Mesenchymal stem cell (in vitro differentiated cells and primary cell): Measurements from ENCODE around the gene ACADVL.

ENCODE experiments used
- DNase-seq: peaks from one replicate; pipeline ENCODE4 v3.0.0-alpha.2; 2013
- H2AFZ ChIP-seq: one replicate; pipeline ENCODE4 v1.6.1; 2013; ENCODE audit warnings: low read depth, mild to moderate bottlenecking, control low read depth, inconsistent platforms, low read length, moderate library complexity
- H2AK5ac ChIP-seq: 2 replicates; pipeline ENCODE4 v1.6.1; 2013; ENCODE audit warnings: low read length, moderate library complexity, mild to moderate bottlenecking, inconsistent platforms; ENCODE audit not compliant: severe bottlenecking
- H2BK120ac ChIP-seq: one replicate; pipeline ENCODE4 v1.6.1; 2013; ENCODE audit warnings: low read depth, mild to moderate bottlenecking, inconsistent platforms, low read length, moderate library complexity
- H2BK12ac ChIP-seq, 2 experiments: one replicate each; pipeline ENCODE4 v1.6.1; 2013; ENCODE audit warnings: inconsistent platforms in 2 of 2, low read length in 2 of 2, mild to moderate bottlenecking in 2 of 2, moderate library complexity in 2 of 2, control low read depth in 1 of 2
- H2BK15ac ChIP-seq: one replicate; pipeline ENCODE4 v1.6.1; 2013; ENCODE audit warnings: mild to moderate bottlenecking, low read depth, inconsistent platforms; ENCODE audit not compliant: poor library complexity, severe bottlenecking
- H2BK5ac ChIP-seq: 2 replicates; pipeline ENCODE4 v1.6.1; 2013; ENCODE audit warnings: low read depth, mild to moderate bottlenecking, low read length, control low read depth, inconsistent platforms; ENCODE audit not compliant: poor library complexity, severe bottlenecking
- H3K14ac ChIP-seq, 2 experiments: one replicate each; pipeline ENCODE4 v1.6.1; 2013; ENCODE audit warnings: inconsistent platforms in 2 of 2, low read length in 2 of 2, control low read depth in 1 of 2, mild to moderate bottlenecking in 1 of 2, moderate library complexity in 1 of 2
- H3K18ac ChIP-seq, 2 experiments: one replicate each; pipeline ENCODE4 v1.6.1; 2013; ENCODE audit warnings: inconsistent platforms in 2 of 2, low read length in 2 of 2, control low read depth in 1 of 2, low read depth in 1 of 2, mild to moderate bottlenecking in 1 of 2
- H3K23ac ChIP-seq, 2 experiments: one replicate each; pipeline ENCODE4 v1.6.1; 2013; ENCODE audit warnings: inconsistent platforms in 2 of 2, low read length in 2 of 2, mild to moderate bottlenecking in 2 of 2, moderate library complexity in 2 of 2, control low read depth in 1 of 2
- H3K27ac ChIP-seq: 2 replicates; pipeline ENCODE4 v1.5.1; 2013; ENCODE audit warnings: mild to moderate bottlenecking, moderate library complexity, low read length, control low read depth, inconsistent platforms; ENCODE audit not compliant: poor library complexity, severe bottlenecking
- H3K27me3 ChIP-seq, 2 experiments: 2 replicates each; pipeline versions ENCODE4 v1.6.1 to v1.7.0; 2013; ENCODE audit warnings: low read length in 2 of 2, mild to moderate bottlenecking in 2 of 2, moderate library complexity in 2 of 2, control low read depth in 1 of 2, inconsistent platforms in 1 of 2; ENCODE audit not compliant: control insufficient read depth in 1 of 2, insufficient read depth in 1 of 2
- H3K36me3 ChIP-seq, 2 experiments: 2 replicates each; pipeline versions ENCODE4 v1.6.1 to v1.7.0; 2013; ENCODE audit warnings: low read length in 2 of 2, control low read depth in 1 of 2, inconsistent platforms in 1 of 2, low read depth in 1 of 2, mild to moderate bottlenecking in 1 of 2; ENCODE audit not compliant: insufficient read depth in 2 of 2, control insufficient read depth in 1 of 2
- H3K4ac ChIP-seq, 2 experiments: one replicate each; pipeline ENCODE4 v1.6.1; 2013; ENCODE audit warnings: inconsistent platforms in 2 of 2, low read length in 2 of 2, mild to moderate bottlenecking in 2 of 2, moderate library complexity in 2 of 2, control low read depth in 1 of 2, low read depth in 1 of 2
- H3K4me1 ChIP-seq: 2 replicates; pipeline ENCODE4 v1.6.1; 2013; ENCODE audit warnings: low read depth, low read length, control low read depth; ENCODE audit not compliant: control insufficient read depth, insufficient read depth
- H3K4me2 ChIP-seq: 2 replicates; pipeline ENCODE4 v1.6.1; 2013; ENCODE audit warnings: low read length, mild to moderate bottlenecking, inconsistent platforms; ENCODE audit not compliant: poor library complexity, severe bottlenecking
- H3K4me3 ChIP-seq, 2 experiments: 2 replicates each; pipeline versions ENCODE4 v1.5.1 to v1.7.0; 2013; ENCODE audit warnings: low read length in 2 of 2, mild to moderate bottlenecking in 2 of 2, control low read depth in 1 of 2, low read depth in 1 of 2; ENCODE audit not compliant: insufficient read depth in 1 of 2
- H3K79me1 ChIP-seq: replicated peaks from 2 replicates; pipeline ENCODE4 v1.6.1; 2013; ENCODE audit warnings: mild to moderate bottlenecking, control low read depth, low read length, inconsistent platforms; ENCODE audit not compliant: poor library complexity, severe bottlenecking
- H3K9ac ChIP-seq: 2 replicates; pipeline ENCODE4 v1.7.0; 2013; ENCODE audit warnings: mild to moderate bottlenecking, low read length, moderate library complexity
- H3K9me3 ChIP-seq: 2 replicates; pipeline ENCODE4 v1.7.0; 2013; ENCODE audit warnings: mild to moderate bottlenecking, low read length; ENCODE audit not compliant: control insufficient read depth
- H4K8ac ChIP-seq: one replicate; pipeline ENCODE4 v1.6.1; 2013; ENCODE audit warnings: inconsistent platforms, mild to moderate bottlenecking, low read length, moderate library complexity
- H4K91ac ChIP-seq: one replicate; pipeline ENCODE4 v1.6.1; 2013; ENCODE audit warnings: mild to moderate bottlenecking, low read length, inconsistent platforms
- WGBS: methylation state at CpG from one replicate; pipeline ENCODE4 v1.1.7; 2013; ENCODE audit warnings: mixed read lengths; 5-methylcytosine and 5-hydroxymethylcytosine counted together

Gene ACADVL

GRCh38 chr17:7221278-7222092 lies 1.7 kb downstream of the ACADVL start:
- H3K4ac ChIP-seq, result no peak overlapping the region
- peak overlapping the region in 1 of 2 experiments; percentile 88 for H3K4me3 ChIP-seq
- H3K4me1 ChIP-seq, result peaks cover 68% of the 10 kb centered on the region
- no peak overlapping the region for H2AFZ ChIP-seq
- peak overlapping the region in 1 of 2 experiments; percentile 13 for H3K18ac ChIP-seq
- H3K23ac ChIP-seq, result no peak overlapping the region
- peak overlapping the region; percentile 21 for H2BK15ac ChIP-seq
- no peak overlapping the region for H2BK120ac ChIP-seq
- H3K27ac ChIP-seq, result no peak overlapping the region
- no peak for DNase-seq
- no peak overlapping the region for H2BK5ac ChIP-seq
- H2BK12ac ChIP-seq, result no peak overlapping the region
- H3K9me3 ChIP-seq, result no peaks in the 10 kb centered on the region
- H3K27me3 ChIP-seq, result no peaks in the 10 kb centered on the region
- peak overlapping the region; percentile 96 for H3K9ac ChIP-seq
- peaks cover 24% of the 10 kb centered on the region for H3K79me1 ChIP-seq
- H2AK5ac ChIP-seq, result peak overlapping the region; percentile 41
- peak overlapping the region; percentile 85 for H3K4me2 ChIP-seq
- no peak overlapping the region for H3K14ac ChIP-seq
- peak overlapping the region; percentile 27 for H4K8ac ChIP-seq
- peaks cover 53% of the 10 kb centered on the region in 2 experiments for H3K36me3 ChIP-seq
- peak overlapping the region; percentile 25 for H4K91ac ChIP-seq
- 95% methylated on average over 10 of the region's 10 CpGs for WGBS

- Histone ChIP-seq H3K9ac (peak overlapping the region; percentile 96), H3K36me3 (peaks cover 61 to 62% of the 10 kb centered on the region in 2 experiments), H3K79me1 (peaks cover 32% of the 10 kb centered on the region), H3K27ac (no peak overlapping the region), H3K4me1 (peaks cover 66% of the 10 kb centered on the region), H2BK12ac (no peak overlapping the region), H4K8ac (no peak overlapping the region), H3K4me3 (no peak overlapping the region), H3K9me3 (no peaks in the 10 kb centered on the region), H3K18ac (no peak overlapping the region), H3K4ac (no peak overlapping the region), H2BK120ac (no peak overlapping the region), H2BK5ac (no peak overlapping the region), H3K23ac (no peak overlapping the region), H4K91ac (no peak overlapping the region), H3K14ac (no peak overlapping the region), H3K4me2 (no peak overlapping the region), H2BK15ac (no peak overlapping the region), H2AFZ (no peak overlapping the region), H2AK5ac (no peak overlapping the region), H3K27me3 (no peaks in the 10 kb centered on the region)
- DNase-seq, result no peak
- WGBS, result 98% methylated on average over 15 of the region's 15 CpGs
Measured at GRCh38 chr17:7222093-7222971, 2.6 kb downstream of the ACADVL start.

- Histone ChIP-seq H2AFZ (no peak overlapping the region), H3K4ac (no peak overlapping the region), H3K23ac (no peak overlapping the region), H3K18ac (no peak overlapping the region), H2BK15ac (no peak overlapping the region), H2BK12ac (no peak overlapping the region), H3K4me1 (peaks cover 65% of the 10 kb centered on the region), H4K91ac (no peak overlapping the region), H3K4me3 (no peak overlapping the region), H3K9ac (no peak overlapping the region), H3K27me3 (no peaks in the 10 kb centered on the region), H4K8ac (no peak overlapping the region), H2BK120ac (no peak overlapping the region), H3K4me2 (no peak overlapping the region), H3K9me3 (no peaks in the 10 kb centered on the region), H3K14ac (no peak overlapping the region), H3K36me3 (peaks cover 67 to 68% of the 10 kb centered on the region in 2 experiments), H3K79me1 (peaks cover 37% of the 10 kb centered on the region), H3K27ac (no peak overlapping the region), H2AK5ac (no peak overlapping the region), H2BK5ac (no peak overlapping the region)
- DNase-seq, result no peak
- 90% methylated on average over 7 of the region's 7 CpGs for WGBS
Measured at GRCh38 chr17:7222972-7223292, 3.2 kb downstream of the ACADVL start.

- H2BK5ac ChIP-seq, result no peak overlapping the region
- H2AK5ac ChIP-seq, result no peak overlapping the region
- no peak overlapping the region for H2BK12ac ChIP-seq
- no peaks in the 10 kb centered on the region for H3K9me3 ChIP-seq
- H3K14ac ChIP-seq, result no peak overlapping the region
- H2BK15ac ChIP-seq, result no peak overlapping the region
- DNase-seq, result no peak
- H3K79me1 ChIP-seq, result peaks cover 33% of the 10 kb centered on the region
- no peak overlapping the region for H2BK120ac ChIP-seq
- no peaks in the 10 kb centered on the region for H3K27me3 ChIP-seq
- H3K4me1 ChIP-seq, result peaks cover 62% of the 10 kb centered on the region
- H2AFZ ChIP-seq, result no peak overlapping the region
- peaks cover 70 to 72% of the 10 kb centered on the region in 2 experiments for H3K36me3 ChIP-seq
- no peak overlapping the region for H4K8ac ChIP-seq
- H3K4me3 ChIP-seq, result no peak overlapping the region
- H3K9ac ChIP-seq, result no peak overlapping the region
- H3K4ac ChIP-seq, result no peak overlapping the region
- no peak overlapping the region for H3K18ac ChIP-seq
- no peak overlapping the region for H3K23ac ChIP-seq
- no peak overlapping the region for H3K4me2 ChIP-seq
- peak overlapping the region; percentile 1 for H3K27ac ChIP-seq
- 92% methylated on average over 4 of the region's 4 CpGs for WGBS
- no peak overlapping the region for H4K91ac ChIP-seq
Measured at GRCh38 chr17:7223375-7223774, 3.6 kb downstream of the ACADVL start.
